Glomerular visceral epithelial cell (primary cell): ENCODE results near the gene LRRC57.
A peak's percentile ranks its signal among the peaks of the same experiment; 100 is the strongest.

Experiments
- DNase-seq: peaks from one replicate; pipeline ENCODE4 v3.0.0-alpha.2; 2016; ENCODE audit errors: extremely low spot score

LRRC57 gene

DNA sequence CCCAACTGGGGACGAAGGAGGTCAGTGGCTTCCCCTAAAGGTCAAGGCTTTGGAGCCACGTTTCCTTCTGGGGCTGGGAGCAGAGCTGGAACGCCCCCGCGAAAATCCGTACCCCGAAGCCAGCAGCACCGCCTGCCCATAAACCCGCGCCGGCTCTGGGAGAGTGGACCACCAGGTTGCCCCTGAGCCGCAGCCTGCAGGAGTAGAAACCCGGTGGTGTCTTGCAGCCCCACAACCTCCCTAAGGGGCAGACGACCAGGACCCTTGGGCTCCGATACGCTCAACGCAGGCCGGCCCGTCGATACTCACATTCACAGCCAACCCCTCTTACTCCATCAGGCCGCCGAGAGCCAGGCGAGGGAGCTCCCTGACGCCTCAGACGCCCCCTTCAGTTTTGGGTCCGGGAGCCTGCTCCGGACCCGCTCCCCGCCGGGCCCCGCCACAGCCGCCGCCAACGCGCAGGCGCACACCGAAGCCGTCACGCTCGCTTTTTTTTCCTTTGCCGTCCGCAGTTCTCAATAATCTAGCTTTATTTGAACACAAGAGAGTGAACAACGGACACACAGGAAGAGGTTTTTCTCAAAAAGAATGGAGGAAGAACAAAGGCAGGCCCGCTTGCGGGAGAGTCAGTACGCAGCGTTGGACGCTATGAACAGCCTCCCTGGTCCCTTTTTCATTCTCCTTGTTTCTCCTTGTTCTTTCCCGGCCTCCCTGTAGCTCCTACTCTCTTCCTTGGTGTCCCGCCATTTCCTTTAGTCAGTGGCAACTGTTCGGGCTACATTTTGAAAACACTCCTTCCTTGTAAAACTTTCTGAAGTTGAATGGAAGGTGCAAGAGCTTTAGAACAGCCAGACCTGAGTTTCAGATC, 57.7 kb downstream of the LRRC57 start, which contains the start of gene ZNF106:
ZNF106 (minus strand) TSS at position 471 of the 868 bp plus-strand sequence. CDS start 18,852 bp downstream, outside the sequence.
- peak; percentile 92 for DNase-seq

DNA sequence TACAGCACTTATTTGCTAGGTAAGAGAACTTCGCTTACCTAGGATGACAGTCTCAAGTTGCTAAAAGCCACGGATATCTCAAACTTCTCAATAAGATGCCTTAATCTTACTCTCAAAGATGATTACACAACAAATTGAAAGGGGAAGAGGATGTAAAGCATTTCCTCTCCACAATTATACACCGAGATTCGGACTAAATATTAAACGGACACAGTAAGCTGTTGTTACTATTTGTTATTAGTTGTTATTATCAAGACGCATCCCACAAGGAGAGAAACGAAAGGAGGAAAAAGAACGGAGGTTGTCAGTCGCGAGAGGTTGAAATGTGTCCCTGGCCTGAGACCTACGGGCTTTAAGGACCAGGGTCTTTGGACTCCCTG, 58.3 kb downstream of the LRRC57 start:
- peak; percentile 10 for DNase-seq
